Stimulated activated CD4-positive, alpha-beta T cell treated with anti-CD3 and anti-CD28 coated beads, Interleukin-4, amount 100 ng/mL, for 48 hours (primary cell): ENCODE results near the gene HK3.

Experiments
- DNase-seq, 2 donors: peaks; one replicate each; pipeline ENCODE4 v3.0.0-alpha.2; 2020; ENCODE audit warnings: low read depth in 2 of 2

The HK3 gene, protein sequence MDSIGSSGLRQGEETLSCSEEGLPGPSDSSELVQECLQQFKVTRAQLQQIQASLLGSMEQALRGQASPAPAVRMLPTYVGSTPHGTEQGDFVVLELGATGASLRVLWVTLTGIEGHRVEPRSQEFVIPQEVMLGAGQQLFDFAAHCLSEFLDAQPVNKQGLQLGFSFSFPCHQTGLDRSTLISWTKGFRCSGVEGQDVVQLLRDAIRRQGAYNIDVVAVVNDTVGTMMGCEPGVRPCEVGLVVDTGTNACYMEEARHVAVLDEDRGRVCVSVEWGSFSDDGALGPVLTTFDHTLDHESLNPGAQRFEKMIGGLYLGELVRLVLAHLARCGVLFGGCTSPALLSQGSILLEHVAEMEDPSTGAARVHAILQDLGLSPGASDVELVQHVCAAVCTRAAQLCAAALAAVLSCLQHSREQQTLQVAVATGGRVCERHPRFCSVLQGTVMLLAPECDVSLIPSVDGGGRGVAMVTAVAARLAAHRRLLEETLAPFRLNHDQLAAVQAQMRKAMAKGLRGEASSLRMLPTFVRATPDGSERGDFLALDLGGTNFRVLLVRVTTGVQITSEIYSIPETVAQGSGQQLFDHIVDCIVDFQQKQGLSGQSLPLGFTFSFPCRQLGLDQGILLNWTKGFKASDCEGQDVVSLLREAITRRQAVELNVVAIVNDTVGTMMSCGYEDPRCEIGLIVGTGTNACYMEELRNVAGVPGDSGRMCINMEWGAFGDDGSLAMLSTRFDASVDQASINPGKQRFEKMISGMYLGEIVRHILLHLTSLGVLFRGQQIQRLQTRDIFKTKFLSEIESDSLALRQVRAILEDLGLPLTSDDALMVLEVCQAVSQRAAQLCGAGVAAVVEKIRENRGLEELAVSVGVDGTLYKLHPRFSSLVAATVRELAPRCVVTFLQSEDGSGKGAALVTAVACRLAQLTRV

DNA sequence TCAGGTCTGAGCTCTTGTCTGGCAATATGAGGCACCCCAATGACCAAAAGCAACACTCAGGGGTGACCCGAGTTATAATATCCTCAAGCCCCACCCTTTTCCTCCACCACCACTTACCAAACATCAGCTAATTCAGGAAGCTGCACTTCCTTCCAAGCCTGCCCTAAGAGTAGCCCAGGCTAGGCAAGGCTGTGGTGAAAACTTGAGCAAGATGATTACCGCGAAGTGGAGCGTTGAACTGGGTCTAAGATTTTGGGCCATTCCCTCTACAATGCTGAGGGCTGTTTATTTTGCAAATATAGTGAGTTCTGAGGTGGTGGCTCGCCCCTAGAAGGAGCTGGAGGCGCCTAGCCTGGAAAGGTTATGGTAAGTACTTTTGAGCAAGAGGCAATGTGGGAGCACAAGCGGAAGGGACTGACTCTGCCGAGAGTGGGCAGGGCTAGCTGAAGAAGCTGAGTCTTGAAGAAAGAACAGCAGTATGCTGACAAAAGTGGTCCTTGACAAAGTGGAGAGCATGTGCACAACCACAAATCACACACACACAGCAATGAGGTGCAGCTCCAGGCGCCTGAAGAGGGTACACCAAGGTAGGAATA, at the start of gene HK3:
HK3 (minus strand) TSS at position 51 of the 596 bp plus-strand sequence. CDS start 3,187 bp downstream, outside the sequence.
- no peak for DNase-seq

DNA sequence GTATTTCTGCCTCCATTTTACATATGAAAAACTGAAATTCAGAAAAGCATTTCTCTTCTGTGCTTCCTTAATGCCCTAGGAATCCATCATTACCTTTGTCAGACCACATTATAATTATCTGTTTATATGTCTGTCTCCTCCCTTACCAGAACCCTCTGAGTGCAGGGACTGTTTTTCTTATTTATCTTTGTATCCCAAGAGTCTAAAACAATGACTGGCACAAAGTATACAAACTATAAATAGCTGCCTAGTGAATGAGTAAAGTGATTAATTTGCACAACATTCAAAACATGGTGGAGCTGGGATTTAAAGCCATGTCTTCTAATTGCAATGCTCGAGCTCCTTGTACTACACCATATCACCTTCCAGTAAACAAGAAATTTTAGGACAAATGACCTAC, 49.3 kb upstream of the HK3 start:
- no peak for DNase-seq

DNA sequence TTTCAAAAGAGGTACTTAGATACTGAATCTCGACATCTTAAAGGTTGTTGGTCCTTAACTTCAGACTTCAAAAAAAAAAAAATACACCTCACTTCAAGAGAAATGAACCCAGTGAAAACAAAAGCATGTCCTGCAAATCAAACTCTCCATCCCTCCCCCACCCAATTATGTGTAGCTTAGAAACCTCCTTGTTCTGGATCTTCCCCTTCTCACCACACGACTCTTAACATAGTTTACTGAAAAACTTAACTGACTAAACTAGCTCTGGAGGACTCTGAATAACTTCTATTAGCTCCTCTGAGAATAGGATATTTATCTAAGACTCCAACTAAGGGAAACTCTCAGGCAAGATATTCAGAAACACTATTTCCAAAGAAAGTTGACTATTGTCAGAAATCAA, 48.7 kb upstream of the HK3 start:
- no peak for DNase-seq

DNA sequence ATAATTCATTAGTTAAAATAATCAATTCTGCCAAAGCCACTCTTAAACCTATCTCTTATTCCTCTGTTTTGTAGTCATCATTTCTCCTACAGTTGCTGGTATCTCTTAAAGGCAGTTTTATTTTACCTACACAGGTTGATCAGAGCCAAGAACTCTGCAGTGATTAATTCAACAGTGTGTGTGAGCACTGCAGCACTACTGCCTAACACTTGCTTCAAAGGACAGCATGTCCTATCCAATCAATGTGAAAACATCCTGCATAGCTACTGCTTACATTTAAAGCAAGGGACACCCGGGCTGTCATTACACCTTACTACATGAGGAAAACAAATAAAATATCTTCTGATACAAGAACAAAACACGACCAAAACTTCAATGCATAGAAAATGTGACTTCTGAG, 45.1 kb upstream of the HK3 start:
- DNase-seq, result no peak

DNA sequence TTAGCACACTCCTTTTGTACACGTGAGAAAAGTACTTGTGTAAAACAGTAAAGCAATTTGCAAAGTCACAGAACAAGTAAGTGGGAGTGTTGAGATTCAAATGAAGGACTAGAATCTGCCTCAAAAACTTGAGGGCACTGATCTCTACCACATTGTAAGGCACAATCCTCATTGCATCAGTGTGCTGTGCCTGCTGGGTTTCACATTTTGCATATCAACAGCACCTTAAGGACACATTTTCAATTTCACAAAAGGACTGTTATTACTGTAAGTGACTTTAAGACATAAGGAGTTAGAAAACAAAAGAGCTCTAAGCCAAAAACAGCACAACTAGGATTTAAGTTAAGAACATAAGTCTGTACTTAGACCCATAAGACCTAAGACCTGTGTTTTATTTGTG, 44.7 kb upstream of the HK3 start:
- no peak for DNase-seq

DNA sequence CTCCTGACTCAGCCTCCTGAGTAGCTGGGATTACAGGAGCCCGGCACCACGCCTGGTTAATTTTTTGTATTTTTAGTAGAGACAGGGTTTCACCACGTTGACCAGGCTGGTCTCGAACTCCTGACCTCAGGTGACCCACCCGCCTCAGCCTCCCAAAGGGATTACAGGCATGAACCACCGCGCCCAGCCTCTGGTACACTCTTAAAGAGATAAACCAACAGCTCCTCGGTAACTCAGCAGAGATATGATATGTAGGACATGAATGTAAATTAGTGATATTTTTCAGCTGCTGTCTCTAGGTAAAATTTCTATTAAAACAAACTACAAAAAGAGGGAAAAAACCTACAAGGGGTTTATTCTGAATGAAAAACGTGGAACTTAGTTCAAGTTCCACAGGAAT, 42.8 kb upstream of the HK3 start:
- DNase-seq, result no peak

DNA sequence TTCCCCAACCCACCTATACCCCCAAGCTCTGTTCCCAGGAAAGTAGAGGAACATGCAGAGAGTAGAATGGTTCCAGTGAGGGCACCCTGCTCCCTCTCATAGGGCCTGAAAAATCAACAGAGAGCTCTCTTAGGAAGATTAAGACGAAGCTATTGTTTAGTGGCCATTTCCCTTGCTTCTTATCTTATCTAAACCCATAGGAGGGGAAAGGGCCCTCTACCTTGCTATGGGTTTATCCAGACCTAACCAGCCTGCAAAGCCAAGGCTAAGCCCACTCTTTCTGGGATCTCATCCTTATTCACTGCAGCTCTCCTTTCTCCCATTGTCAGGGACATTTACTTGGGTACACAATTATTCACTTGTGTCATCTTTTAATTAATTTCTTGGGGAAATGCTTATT, 39.3 kb upstream of the HK3 start:
- DNase-seq, result no peak

DNA sequence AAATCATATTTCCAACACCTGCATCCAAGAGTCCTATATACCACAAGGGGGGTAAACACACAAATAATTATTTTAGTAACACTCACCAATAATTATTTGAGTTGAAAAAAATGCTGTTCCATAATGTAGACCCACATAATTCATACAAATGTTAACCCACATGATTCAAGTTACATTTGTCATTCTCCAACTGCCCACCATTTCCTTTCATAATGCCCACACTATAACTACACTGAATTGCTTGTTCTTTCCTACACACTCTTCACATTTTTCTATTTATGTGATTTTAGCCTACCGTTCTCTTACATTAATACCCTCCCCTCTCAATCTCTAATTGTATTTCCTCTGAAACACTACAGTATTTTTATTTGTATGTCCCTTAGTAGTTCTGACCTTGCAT, 35.9 kb upstream of the HK3 start:
- DNase-seq, result no peak

DNA sequence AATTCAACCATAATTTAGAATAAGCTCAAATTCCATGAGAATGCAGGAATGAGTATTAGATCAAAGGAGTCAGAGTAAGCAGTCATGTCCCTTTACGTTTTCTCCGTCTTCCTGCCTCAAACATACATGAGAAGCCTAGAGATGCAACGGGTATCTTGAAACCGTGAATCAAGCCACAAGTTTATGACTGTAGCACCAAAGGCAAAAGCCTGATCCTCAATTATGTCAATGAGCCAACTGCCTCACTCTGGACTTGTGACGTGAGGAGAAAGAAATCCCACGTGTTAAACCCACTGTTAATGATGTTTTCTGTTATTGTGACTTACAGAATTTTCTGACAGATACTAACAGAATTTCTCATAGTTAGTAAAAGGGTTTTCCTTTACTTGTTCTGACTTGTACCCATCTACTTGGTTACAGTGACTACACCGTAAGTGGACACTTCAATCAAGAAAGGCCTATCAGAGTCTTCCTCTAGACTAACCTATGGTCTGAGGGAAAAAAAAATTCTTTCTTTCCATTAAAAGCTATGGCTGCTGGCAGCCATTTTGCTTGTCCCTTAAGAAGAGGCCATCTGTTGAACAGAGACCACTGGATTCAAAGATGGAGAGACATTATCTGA, 35.3 kb upstream of the HK3 start:
- no peak for DNase-seq

DNA sequence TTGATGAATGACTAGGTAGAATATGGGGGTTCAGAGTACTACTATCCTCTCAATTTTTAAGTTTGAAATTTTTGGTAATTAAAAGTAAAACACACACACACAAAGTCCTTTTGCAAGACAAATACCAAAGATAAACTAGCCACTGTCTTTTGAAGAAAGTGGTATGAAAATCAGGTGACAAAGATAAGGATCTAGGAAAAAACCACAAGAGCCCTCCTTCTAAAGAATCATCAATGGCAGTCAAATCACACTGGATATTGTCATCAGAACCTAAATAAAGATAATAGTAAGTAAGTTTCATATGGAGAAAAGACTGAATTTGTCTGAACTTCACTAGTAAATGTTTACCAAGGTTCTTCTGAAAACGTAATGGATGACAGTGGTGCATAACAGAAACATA, 30.5 kb upstream of the HK3 start:
- DNase-seq, result no peak

DNA sequence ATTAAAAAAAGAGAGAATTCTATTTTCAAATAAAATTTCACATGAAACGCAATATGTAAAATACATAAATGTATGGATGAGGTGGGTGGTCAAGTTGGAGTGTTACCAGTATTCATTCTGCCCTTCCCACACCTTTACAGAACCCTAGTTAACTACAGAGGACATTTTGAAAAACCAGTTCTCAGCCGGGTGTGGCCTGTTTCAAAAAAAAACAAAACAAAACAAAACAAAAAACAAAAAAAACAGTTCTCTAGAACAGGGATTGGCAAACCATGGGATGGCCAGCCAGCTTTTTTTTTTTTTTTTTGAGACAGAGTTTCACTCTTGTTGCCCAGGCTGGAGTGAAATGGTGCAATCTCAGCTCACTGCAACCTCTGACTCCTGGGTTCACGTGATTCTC, 28.4 kb upstream of the HK3 start:
- no peak for DNase-seq

DNA sequence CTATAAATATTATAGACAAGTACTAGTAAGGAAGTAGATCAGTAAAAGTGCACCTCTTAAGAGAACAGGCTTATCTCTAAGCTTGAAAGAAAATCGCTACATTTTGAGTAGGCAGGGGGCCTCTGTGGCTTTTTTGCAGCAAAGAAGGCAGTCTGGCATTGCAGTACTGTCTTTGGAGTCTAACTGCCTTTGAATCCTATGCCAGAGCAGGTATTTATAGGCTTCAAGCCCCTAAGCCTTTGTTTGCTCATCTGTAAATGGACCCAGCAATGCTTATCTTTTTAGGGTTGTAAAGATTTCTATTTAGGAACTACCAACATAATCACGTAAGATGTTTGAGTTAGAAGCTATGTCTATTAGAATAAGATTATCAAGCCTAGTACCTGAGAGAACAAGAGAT, 23.7 kb upstream of the HK3 start:
- no peak for DNase-seq

DNA sequence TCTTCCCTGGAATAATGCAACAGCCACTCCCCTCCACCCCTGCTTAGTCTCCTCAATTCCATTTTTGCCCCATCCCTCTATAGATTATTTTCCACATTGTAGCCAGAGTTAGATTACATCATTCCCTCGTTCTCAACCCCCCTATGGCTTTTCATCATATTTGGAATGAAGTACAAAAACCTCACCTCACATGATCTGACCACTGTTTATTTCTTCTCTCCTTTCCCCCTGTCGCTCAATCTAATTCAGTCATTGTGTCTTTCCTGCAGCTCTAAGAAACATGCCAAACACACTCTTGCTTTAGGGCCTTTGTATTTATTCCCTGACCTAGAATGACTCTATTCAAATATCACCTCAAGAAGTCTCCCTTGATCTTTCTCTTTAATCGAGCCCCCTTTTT, 22.6 kb upstream of the HK3 start:
- no peak for DNase-seq

DNA sequence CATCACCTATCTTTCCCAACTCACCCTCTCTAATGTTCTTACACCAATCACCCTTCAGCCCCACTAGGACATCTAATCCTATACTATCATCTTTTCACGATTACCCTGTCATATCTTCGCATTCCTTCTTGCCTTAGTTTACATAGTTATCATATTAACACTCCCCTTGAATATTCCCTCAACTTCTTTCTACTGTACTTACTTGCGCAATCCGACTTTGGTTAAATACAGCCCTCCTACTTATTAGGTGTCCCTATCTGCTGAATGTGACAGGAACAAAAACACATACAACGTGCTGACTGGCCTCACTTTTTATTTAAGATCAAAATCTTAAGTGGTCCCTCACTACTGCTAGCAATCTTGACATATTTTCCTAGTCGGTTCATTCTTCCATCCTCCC, 19.5 kb upstream of the HK3 start:
- DNase-seq, result no peak

DNA sequence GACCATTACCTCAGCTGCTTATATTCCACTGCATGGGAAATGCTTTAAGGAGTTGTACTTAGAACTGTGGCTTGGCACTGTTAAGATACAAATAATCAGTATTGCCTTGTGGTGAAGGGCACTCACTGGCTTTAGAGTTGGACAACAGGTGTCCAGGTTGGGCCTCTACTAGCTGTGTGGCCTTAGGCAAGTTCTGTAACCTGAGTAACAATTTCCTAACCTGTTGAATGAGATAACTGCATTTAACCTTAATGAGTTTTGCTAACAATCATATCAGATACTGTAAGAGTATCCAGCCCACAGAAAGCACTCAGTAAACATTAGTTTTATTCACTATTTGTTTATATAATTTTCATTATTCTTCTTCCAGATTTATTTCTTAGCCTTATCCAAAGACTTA, 17.2 kb upstream of the HK3 start:
- no peak for DNase-seq

DNA sequence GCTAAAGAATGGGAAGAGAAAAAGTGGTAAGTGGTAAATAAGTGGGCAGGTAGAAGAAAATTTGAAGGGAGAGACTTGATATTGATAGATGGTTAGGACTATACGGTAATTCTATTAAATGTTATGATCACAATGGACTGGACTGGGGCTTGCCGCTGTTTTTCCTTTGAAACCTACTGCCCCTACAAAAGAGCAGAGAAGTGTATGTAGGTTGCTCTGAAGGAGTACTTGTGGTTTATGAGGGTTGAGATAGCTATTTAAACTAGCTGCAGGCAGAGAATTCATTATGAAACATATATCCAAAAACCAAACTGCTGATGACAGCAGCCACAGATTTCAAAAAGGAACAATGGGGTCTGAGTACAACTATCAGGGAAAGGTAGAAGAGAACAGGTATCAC, 16.8 kb upstream of the HK3 start:
- DNase-seq, result no peak

DNA sequence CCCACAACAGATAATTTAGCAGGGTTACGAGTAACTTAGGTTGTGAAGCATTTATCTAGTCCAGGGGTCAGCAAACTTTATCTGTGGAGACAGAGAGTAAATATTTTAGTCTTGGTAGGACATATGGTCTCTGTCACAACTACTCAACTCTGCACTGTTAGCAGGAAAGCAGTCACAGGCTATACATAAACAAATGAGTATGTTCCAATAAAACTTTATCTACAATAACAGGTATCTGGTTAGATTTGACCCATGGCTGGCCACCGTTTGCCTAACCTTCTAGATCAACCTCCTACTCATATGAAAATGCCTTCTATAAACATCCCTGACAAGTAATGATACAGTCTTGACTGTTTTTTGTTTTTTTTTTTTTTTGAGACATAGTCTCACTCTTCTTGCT, 13.0 kb upstream of the HK3 start:
- no peak for DNase-seq

DNA sequence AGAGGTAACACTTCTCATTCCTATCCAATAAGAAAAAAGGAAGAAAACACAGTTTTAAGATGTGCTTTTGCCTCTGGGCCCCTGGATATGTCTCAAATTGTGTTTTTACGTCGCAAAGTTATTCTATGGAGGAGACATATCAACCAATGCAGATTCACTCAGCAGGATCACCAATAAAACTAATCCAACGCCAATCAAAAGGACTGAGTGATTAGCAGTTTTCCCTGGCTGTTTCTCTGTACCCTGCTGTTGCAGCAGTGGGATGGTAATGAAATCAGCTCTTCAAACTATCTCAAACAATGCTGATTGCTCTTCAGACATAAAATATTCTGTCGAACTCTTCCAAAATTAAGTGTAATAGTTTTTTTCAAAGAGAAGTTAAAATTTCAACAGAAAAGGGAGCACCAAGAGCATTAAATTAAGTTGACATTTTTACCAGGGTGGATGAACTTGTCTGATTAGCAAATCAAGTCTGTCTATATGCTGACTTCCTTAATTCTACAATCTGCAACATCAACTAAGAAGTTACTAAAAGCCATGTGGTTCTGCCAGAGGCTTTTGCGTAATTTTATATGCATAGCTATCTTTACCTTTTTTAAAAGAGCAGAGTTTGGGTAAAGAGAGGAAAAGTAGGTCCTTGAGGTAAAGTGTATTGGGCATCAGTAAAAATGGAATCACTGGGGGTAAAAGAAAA, 9.7 kb upstream of the HK3 start:
- no peak for DNase-seq

DNA sequence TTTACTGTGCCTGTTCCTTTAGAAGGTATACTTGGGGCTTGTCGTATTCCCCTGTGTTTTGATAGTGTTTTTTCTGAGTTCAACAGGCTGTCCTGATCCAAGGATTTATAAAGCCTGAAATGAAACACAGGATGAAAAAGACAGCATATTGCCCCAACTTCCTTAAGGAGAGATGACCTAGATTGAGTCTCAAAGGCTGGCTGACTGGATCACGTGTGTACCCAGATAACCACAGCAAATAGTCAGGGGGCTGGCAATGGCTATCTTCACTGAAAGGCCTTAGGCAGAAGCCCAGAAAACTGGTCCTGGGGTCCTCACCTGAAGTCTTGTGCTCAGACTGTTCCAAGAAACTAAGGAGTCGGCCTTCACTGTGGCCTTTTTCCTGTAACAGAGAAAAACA, 7.7 kb upstream of the HK3 start:
- DNase-seq, result no peak

DNA sequence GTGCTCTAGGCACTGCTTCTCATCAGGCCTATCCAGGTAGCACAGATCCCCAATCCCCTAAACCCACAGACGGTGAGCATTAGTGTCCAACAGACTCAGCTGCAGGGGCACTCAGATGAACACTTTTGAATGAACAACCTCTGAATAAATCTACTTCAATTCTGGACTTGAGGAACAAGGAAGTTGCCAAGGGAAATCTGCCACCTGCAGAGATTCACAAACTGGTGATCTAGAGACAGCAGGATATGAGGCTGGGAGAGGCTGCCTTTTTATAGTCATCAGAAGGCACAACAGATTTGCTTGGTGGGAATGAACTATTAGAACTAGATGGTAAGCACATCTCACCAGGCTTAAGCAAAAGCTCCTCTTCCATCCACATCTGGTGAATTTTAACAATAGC, 7.0 kb upstream of the HK3 start:
- DNase-seq, result no peak

DNA sequence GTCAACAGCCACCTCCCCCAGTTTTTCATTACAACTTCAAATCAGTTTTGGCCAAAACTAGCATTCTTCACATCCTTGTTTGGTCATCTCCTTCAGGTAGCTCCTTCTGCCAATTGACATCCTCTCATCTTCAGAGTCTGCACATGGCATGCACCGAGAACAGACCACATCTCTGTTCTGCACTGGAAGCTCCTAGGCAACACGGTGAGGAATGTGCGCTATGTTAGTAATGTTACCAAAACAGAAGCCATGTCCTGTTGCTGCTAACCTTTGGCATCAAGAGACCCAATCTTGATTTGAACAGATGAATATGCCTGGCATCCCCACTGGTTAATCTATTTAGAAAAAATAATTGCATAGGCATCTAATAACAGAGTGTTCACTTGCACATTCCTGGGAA, 5.1 kb upstream of the HK3 start:
- no peak for DNase-seq
